NCI-H82 treated with DMSO at 0.1 percent for 48 hours (cell line): ENCODE data around the gene GFRA1.

ENCODE experiments used
- DNase-seq: peaks from one replicate; lab custom pipeline; 2025; ENCODE audit not compliant: unreplicated experiment; lab: John Stamatoyannopoulos, UW

GFRA1 gene

DNA sequence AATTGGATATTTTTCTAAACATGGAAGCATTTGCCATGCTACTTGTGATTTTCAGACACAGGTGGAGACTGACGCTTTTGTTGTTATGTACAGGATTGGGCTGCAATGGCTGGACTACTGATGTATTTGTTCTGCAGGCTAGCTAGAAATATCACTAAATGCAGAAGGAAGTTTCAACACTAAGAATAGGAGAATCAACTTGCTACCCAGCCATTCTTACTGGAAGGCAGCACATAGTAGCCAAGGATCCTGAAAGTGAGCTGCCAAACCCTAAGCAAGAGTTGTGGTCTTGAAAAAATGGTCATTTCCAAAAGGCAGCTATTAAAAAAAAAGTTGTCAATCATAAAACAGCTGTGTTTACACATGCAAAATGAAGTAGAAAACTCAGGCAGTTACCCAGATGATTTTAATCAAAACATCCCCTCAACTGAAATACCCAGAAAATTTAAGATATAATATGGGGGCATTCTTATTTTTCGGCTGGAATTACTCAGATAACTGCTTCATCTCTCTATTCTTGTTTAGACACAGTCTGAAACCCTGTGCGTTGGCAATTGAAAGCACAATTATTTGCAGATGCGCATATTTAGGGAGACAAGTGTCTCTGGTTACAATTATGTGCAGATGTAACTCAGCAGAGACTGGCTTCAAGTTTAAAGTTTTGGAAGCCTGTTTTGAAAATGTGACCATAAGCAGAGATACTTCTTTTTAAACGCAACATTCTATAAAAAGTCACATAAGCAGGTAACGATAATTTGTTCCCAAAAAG, 31.2 kb downstream of the GFRA1 start:
- DNase-seq: no peak

DNA sequence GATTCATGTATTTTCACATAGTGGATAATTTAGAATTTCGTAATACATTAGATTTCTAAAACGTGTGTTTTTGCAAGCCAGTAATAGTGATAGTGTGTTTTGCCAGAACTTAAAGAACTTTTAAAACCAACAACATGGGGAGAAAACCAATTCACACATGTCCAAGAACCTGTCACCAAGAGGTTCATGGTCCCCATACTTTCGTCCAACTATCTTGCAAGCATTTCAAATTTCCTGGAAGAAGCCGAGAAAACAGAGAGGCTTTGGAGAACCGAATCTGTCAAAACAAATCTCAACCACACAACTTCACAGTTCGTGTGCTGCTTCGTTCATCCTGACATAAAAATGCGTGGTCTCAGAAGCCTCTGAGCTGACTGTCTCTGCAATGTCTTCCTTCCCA, 31.9 kb downstream of the GFRA1 start:
- DNase-seq: no peak

DNA sequence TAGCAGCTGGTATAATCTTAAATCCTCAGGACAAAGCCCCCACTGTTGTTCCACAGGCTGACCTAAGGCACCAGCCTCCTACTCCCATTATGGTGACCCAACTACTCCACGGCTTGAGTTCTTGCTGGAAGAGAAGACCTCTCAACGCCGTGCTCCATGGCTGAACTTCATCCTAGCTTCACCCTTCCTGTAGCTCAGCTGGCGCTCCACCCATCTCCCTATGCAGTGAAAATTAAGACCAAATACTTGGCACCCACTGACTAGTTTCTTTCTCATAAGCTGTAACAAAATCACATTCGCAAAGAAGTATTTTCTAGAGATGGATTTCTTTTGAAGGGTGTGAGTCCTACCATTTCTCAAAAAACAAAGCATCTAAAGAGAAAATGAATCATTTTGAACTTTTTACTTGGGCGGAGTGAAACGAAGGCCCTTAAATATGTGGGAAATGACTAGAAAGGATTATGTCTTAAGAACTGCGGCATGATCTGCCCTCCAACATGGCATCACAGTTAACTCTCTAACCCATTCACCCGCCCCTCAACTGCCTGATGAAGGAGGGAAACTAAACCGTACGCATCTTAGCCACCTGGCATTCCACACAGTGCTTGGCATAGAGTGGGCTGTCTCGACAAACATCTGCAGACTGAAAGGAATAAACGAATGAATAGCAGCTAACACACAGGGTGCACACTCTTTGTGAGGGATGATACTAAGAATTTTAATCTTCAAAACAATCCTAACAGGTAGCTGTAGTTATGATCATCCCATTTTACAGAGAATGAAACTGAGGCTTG, 32.7 kb downstream of the GFRA1 start:
- no peak for DNase-seq

DNA sequence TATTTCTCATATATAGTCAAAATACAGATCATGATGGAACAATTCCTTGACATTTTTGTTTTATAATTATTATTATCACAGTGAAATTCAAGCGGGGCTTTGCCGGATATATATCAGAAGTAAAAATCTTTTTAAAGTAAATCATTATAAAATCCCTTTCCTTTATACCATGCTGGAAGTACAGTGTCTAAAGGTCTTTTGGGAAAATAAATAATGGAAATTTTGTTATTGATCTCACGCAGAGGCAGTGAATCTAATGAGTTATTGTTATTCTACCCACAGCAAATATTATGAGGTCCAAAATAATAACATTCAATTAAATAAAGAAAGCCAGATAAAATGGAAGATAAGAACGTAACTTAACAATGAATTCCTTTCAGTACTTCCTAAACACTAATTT, 33.8 kb downstream of the GFRA1 start:
- no peak for DNase-seq

DNA sequence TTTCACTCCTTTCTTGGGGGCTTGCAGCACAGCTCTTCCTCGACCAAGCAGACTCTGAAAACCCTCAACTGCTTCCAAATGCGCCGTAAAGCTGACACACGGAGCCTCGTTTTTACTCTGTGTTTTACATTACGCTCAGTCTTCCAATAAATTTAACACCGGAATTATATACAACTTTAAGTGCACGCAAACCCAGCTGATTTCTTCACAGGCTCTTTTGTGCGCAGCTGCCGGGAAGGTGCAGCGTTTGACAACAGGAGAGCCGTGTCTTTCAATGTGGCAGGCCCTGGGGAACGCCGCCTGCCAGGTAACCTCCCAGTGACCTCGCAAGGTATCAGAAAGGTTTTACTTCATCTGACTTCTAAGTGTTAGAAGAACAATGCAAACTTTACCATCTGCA, 35.0 kb downstream of the GFRA1 start:
- no peak for DNase-seq

DNA sequence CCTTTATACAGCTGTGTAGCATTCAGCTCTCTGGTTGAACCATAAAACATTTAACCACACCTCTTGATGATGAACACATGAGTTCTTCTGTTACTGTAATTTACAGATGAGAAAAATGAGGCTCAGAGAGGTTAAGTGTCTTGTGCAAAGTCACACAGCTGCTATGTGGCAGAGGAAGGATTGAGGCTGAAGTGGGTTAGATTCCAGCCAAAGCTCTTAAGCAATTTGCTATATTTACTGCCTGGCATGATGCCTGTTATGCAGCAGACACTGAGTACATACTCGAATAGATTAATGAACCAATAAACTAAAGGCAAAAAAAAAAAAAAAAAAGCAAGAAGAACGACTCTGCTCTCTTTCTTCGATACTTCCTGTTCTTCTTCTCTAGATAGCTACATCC, 35.7 kb downstream of the GFRA1 start:
- no peak for DNase-seq

DNA sequence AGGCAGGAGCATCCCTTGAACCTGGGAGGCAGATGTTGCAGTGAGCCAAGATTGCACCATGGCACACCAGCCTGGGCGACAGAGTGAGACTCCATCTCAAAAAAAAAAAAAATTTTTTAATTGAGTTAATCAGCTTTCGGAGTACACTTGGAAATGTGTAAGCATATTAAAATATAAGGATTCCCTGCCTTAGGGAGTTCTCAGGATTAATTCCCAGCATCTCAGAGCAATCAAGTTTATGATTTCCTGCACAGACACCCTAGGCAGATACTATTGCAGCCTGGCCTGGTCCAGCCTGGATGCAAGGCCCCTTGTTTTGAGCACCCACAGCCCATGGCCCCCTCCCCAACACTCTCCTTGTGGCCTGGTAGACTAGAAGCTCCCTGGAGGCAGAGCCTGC, 39.8 kb downstream of the GFRA1 start:
- DNase-seq: no peak

DNA sequence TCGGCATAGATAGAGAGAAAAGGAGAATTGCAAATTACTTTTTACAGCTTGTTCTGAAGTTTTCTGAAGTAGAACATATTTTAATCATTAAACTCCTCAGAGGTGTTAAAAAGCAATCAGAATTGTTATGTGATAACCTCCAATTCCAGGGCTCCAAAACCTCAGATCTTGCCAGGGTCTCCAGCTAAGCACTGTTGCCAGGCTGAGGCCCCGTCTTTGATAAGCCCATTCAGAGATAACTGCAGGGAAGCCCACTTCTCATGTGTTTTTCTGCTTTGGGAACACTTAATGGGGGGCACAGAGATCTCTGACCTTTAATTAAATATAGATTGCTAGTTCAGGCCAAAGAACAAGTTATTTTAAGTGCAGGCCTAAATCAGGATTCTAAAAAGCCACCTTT, 40.4 kb downstream of the GFRA1 start:
- no peak for DNase-seq

DNA sequence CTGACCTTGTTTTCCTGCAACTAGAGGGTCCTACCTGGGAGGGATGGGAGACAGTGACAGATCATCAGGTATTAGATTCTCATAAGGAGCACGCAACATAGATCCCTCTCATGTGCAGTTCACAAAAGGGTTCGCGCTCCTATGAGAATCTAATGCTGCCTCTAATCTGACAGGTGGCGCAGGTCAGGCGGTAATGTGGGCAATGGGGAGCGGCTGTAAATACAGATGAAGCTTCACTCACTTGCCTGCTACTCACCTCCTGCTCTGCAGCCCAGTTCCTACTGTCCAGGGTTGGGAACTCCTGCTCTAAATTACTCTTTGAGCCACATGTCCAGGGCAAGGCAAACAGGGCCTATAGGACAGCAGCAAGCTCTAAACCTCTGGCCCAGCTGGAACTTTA, 46.2 kb downstream of the GFRA1 start:
- DNase-seq: no peak

DNA sequence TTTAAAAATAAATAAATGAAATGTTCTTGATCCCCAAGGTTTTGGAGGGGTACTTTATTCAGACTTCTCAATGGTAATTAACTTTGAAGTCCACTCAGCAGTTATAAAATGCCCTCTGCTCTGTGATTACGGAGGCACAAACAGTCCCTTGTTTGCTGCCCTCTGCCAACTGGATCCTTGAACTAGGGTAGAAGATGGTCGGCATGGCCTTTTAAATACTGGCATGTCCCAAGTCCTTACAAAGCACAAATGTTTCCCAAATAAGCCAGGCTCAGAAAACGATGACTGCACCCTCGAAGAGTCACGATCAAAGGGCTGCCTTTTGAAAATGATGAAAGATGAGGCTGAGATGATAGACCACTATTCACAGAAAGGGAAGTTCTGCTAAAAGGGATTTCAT, 47.0 kb downstream of the GFRA1 start:
- DNase-seq: no peak

DNA sequence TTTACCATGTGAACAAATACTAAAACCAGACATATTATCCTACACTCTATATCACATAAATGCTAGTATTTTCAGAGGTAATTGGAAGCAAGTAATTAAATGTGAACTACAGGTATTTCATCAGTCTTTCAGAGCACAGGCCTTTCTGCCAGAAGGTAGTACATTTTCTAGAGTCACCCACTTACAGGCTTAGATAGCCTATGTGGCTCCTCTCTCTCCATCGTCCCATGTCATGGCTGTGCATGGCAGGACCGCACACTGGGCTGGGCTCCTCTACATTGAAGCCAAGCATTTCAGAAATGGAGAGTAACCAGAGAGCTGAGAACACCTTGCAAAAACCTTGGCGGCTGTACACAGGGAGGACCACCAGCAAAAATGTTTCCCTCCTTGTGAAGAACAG, 49.7 kb downstream of the GFRA1 start:
- no peak for DNase-seq

DNA sequence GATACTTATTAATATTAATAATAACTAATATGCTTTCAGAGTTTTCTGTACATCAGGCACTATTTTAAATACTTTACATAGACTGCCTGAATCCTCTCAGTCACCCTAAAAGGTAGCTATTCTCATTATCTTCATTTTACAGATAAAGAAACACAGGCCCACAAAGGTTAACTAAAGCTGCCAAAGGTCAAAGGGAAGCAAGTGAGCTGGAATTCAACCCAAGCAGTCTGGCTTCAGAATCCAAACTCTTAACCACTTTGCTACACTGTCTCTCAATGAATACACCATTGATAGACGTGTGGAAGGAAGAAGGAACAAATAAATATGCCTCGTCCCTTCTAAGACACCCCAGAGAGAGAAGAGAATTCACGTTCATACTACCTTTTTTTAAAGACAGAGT, 52.0 kb downstream of the GFRA1 start:
- no peak for DNase-seq

DNA sequence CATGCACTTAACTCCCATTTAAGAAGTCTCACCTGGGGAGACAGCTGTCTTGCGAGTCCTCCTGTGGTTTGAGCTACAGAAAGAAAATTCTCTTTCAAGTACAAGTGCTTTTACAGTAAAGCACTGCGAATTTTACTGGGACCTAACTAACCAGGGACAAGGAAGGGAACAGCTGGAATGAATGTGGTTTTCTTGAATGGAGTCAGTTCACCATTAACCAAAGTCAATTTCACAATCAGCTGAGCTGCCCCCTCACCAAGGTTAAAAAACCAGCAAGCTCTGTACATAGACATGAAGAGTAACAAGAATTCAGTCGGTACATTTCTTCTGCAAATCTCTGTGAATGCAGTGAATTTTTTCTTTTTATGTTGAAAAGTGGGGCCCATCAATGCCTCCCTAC, 56.3 kb downstream of the GFRA1 start:
- no peak for DNase-seq

DNA sequence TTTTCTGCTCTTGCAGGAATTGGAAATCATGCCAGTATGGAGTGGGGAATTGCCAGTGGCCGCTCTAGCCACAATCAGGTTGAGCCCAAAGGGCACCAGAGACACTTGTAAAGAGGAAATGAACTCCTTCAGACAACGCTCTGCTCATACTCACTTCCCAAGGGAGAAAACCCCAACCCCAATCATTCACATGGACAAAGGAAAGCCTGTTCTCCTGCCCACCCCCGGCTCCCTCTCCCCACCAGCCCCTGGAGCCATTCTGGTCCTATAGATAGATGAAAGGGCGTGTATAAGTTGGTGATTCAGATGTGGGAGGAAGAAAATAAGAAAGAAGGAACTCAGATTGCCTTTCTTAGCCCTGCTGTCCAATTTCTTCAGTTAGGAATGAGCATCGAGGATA, 57.4 kb downstream of the GFRA1 start:
- no peak for DNase-seq

DNA sequence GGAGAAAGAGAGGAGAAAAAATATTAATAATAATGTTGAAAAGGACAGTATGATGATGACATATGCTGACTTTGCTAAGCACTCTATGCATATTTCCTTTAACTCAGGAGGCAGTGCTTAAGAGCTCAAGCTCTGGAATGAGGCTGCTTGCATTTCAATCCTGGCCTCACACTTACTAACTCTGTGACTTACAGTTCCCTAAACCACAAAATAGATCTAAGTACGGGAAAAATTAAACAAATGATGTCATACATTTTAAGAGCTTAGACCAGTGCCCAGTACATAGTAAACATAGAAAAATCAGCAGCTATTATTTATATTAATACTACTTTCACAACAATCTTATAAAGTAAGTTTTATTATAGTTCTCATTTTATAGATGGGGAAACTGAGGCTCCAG, 61.3 kb downstream of the GFRA1 start:
- DNase-seq: no peak

DNA sequence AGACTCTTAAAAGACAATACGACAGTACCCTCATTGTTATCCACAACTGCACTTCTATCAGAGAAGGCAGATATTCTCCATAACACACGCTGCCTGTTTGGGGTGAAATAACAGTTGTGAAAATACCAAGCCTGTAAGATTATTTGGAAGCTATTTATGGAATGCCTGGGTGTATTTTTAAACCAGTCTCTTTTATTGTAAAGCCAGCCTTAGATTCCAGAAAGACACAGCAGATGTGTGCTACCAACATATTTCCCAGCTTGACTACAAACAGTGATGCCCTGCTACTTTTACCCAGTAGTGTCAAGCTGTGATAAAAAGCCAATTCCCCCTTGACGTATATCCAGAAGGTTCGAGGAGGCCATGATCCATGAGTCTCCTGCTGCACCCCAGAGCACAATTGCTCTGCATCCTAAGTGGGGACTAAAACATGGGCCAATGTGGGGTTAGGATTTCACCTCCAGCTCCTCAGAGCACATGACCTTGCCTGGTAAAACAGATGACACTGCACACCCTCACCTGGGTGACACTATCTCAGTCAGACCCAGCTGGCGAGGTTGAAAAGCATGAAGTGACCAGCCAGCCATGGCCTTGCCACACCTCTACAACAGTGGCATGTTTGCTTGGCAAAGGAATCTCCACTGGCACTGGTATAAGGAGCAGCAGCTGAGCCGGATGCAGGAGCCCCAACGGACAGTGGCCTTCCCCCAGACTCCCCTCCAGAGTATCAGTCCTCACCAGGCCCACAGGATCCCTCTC, 62.2 kb downstream of the GFRA1 start:
- no peak for DNase-seq

DNA sequence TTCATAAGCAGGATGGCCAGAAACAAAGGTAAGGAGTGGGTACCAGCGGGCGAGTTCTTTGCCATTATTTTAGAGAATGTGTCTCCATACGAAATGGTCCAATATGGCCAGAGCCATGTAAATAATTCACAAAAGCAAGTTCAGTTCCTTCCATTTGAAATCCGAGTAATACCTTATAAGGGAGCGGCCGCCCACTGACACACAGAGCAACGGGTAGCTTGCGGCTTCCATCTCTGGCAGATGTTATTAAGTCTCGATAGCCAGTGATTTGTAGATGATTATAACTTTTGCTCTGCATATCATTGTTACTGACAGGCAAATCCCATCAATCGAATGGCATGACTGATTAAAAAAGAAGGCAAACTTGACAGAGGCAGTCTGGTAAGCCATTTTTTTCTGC, 63.2 kb downstream of the GFRA1 start:
- DNase-seq: no peak

DNA sequence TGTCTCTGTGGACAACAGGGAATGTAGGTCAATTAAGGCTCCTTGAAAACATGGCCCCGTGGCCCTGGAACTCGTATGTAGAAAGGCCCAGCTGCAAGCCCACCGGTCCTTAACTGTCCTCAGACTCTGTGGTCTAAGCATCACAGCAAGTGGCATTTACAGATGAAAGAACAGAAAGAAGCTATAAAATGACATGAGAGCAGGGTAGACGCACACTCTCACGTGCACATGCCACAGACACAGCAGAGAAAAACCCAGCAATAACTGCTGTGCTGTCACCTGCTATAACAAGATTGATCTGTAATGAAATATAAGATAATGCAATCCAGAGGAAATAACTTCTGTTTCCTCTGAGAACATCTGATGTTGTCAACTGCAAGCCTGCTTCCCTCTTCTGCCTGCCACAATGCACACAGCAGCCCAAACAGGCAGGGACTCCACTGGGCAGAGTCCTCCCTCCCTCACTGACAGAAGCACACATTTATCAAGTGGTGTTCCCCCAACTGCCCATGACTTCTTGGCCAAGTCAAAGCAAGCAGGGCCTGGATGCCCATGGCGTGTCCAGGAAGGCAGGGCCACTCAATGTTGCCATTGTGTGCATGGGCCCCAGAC, 63.9 kb downstream of the GFRA1 start:
- DNase-seq: no peak

DNA sequence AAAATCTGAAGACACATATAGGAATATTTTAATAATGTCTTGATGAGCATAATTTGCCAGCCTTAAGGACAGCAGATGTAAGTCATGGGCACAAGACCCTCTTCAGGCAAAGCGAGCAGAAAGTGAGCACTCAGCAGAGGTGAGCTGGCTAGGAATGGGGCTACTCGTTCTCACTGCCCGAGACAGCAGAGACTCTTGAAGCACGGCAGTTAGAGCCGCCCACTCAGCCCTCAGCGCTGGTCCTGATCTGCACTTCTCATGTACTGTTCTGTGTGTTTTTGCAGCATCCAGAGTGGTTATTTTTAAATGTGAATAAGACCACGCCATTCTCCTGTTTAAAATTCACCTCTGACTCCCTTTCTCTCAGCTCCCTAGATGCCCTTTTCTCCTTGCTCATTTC, 65.3 kb downstream of the GFRA1 start:
- DNase-seq: no peak

DNA sequence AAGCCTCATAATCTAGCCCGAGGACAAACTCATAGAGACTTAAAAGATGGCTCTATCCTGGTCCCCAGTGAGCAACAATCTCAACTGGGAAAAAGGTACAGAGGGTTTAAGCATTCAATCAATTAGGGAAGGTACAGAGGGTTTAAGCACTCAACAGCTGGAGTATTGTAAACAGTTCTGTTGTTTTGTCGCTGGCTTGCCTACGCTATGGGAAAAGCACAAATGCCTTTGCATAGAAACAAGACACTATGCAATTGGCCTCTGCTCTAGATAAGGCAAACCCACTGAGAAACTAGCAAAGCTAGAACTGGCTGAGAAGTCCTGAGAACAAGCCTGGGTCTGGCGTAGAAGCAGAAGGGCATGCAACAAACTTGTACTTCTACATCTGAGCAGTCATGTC, 69.3 kb downstream of the GFRA1 start:
- DNase-seq: no peak

DNA sequence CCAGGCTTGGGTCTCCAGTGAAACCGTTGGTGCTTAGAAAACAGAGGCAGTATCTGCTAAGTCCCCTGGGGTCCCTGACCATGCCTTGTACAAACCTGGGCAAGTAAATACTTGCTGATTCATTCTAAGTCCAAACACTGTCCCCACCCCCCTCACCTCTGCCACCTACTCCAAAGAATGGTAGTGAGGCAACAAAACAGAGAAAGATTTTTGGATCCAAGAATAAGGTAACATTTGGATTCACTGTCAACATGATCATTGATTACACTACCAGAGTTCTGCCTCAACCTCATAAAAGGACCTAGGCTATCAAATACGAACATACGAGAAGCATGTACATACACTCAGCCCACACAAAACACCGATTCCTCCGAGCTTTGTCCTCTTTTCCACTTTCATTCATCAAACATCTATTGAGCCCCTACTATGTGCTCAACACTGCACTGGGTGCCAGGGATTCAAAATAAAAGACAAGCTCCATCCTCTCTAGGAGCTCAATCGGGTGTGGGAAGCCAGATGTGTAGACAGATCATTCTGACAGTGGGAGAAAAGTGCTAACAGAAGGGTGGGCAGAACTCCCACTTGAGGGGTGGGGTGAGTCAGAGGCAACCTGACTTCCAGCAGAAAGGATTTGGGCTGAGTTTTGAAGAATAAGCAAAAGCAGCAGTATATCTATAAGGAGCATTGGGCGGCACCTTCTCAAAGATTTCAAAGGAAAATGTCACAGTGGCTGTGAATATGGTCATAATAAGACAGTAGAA, 71.2 kb downstream of the GFRA1 start:
- DNase-seq: no peak
